Measurements from ENCODE around the gene ZCCHC4.

ZCCHC4 gene

DNA sequence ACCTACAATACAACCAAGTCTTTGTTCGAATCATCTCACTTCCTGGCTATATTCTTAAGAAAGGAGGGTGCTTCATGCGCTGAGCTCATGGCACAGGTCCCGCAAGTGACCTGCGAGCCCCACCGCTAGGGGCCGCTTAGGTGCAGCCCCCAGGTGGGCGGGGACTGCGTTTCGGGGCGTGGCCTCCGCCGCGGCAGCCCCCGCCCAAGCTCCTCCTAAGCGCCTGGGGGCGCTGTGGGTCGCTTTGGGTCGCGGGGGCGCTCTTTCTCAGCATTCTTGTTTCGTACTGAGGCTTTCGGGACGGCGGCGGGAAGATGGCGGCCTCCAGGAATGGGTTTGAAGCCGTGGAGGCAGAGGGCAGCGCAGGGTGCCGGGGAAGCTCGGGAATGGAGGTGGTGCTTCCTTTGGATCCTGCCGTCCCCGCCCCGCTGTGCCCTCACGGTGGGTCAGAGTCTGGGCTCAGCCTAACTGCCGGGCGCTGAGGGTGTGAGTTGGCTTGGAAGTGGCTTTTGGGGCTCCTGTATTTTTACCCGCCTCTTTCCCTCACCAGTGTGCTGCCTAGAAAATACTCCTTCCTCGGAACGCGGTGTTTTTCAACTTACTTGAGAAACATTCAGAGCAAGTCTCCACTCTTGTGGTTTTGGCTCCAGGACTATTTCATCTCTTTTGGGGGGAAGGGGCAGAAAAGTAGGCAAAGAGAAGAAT, at the start of gene ZCCHC4:
TSS of gene ZCCHC4 (plus strand) at position 279 of the 705 bp plus-strand sequence. CDS start at position 315, 36 bp downstream.
- DNase-seq = peak; percentile 57 to 90

- no peak for DNase-seq
Measured at GRCh38 chr4:25271866-25272265, 40.7 kb upstream of the ZCCHC4 start.

DNA sequence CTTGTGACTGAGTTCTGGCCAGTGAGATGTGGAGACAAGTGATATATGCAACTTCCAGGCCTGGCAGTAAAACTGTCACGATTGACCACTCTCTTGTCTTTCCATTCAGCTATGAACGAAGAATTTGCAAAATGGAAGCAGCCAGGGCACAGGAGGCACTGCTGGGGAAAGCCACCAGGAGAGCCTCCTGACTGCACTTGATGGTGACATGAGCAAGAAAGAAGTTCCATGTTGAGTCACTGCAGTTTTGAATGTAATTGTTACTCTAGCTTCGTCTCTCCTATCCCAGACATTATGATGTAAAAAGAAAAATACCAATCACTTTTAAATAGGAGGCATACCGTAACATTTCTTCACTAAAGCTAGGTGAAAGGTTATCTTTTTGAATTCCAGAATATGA, 32.4 kb upstream of the ZCCHC4 start:
- no peak for DNase-seq

DNA sequence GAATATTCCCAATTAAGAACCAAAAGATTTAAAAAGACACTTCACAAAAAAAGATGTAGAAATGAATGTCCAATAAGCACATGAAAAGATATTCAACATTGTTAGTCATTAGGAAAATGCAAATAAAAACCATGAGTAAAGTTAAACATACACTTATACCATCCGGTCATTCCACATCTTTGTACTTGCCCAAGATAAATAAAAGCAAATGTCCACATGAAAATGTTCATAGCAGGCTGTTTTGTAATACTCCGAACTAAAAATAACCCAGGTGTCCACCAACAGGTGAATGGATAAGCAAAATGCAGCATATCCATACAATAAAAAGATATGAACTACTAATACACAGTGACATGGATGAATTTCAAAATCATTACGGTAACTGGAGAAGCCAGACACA, 28.6 kb upstream of the ZCCHC4 start:
- DNase-seq = no peak

- DNase-seq = no peak
Measured at GRCh38 chr4:25284466-25284865, 28.1 kb upstream of the ZCCHC4 start.

- DNase-seq = no peak
Measured at GRCh38 chr4:25290490-25291067, 22.0 kb upstream of the ZCCHC4 start.

- DNase-seq = no peak
Measured at GRCh38 chr4:25291158-25291733, 21.3 kb upstream of the ZCCHC4 start.

DNA sequence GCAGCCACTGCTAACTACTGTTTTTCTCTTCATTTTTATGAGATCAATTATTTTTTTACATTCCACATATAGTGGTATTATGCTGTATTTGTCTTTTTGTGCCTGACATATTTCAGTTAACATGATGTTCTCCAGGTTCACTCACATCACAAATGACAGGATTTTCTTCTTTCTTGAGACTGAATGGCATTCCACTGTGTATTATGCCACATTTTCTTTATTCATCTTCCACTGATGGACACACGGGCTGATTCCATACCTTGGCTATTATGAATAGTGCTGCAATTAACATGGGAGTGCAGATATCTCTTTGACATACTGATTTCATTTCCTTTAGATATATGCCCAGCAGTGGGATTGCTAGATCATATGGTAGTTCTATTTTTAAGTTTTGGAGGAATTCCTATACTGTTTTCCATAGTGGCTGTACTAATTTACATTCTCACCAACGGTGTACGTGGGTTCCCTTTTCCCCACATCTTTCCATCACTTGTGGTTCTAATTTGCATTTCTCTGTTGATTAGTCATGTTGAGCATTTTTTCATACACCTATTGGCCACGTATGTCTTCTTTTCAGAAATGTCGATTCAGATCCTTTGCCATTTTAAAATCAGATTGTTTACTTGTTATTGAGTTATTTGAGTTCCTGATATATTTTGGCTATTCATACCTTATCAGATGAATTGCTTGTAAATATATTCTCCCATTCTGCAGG, 14.9 kb upstream of the ZCCHC4 start:
- peak in 1 of 2 experiments; percentile 3 for DNase-seq

DNA sequence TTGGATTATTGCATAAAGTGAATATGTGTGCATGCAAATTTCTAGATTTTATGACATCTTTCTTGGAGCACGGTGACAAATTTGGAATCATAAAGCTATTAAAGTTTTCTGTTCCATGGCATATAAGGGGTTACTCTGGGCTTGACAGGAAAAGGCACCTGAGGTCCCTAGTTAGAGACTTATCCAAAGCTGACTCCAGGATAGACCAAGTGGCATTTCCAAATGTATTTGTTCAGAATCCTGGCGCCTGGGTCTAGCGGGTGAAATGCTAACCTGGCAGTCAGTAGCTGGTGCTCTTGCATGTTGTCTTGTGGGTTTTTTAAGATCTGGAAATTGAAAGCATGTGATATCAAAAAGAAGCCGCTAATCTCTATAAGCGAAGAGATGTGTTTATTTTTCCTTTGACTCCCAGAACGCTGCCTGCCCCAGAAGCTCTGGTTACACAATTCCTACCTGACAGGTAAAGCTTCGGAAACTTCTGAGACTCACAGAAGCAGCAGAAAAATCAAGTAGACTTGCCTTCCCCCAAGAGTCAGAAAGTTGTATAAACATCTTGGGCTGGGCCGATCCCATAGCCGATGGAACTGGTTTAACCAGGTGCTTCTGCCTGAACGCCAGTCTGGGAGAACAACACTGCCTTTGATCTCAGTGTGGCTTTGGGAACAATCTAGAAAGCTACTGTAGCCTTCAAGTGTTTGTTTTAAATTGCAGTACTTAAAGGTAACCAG, 12.9 kb upstream of the ZCCHC4 start:
- peak; percentile 54 to 63 for DNase-seq

- no peak for DNase-seq
Measured at GRCh38 chr4:25301471-25301870, 11.1 kb upstream of the ZCCHC4 start.

DNA sequence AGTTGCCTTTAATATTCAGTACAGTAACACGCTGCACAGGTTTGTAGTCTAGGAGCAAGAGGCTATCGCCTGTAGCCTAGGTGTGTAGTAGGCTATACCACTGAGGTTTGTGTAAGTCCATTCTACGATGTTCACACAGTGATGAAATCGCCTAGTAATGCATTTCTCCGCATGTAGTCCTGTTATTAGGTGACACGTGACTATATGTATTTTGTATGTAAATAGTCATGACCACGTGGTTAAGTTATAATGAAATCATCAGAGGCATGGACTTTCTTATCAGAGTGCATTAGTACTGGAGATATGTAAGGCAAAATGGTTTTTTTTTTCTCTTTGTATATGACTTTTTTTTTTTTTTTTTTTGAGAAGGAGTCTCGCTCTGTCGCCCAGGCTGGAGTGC, 9.9 kb upstream of the ZCCHC4 start:
- no peak for DNase-seq

- DNase-seq = no peak
Measured at GRCh38 chr4:25303578-25303977, 9.0 kb upstream of the ZCCHC4 start.

GRCh38 chr4:25306518-25307057, 6.0 kb upstream of the ZCCHC4 start:
- DNase-seq = no peak

GRCh38 chr4:25307596-25307995, 5.0 kb upstream of the ZCCHC4 start:
- no peak for DNase-seq

GRCh38 chr4:25308306-25308705, 4.3 kb upstream of the ZCCHC4 start:
- DNase-seq = no peak

- DNase-seq = no peak
Measured at GRCh38 chr4:25308761-25309160, 3.8 kb upstream of the ZCCHC4 start.

DNA sequence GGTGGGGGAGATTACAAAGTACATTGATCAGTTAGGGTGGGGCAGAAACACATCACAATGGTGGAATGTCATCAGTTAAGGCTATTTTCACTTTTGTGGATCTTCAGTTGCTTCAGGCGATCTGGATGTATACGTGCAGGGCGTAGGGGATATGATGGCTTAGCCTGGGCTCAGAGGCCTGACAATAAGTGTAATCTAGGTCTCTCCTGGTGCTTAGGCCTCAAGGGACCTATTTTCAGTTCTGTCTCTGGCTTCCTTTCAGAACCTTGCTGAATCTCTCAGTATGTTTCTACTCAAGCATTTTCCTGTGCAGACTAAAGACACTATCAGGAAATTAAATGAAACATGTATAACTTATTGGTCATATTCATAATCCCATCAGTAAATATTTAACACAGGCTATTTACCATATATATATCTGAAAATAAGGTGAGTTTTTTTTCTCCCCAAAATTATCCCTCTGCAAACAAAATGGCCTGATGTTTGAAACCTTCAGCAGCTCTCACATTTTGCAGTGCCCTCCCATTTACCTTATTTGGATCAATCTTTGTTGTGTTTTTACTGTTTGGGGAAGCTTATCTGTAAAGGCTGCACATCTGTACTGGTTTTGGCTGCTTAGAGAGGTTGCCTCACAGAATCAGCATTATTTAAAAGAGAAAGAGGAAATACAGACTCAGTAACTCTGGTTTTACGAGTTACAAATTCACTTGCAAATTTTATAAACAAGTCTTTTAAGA, 2.3 kb upstream of the ZCCHC4 start:
- no peak for DNase-seq

DNA sequence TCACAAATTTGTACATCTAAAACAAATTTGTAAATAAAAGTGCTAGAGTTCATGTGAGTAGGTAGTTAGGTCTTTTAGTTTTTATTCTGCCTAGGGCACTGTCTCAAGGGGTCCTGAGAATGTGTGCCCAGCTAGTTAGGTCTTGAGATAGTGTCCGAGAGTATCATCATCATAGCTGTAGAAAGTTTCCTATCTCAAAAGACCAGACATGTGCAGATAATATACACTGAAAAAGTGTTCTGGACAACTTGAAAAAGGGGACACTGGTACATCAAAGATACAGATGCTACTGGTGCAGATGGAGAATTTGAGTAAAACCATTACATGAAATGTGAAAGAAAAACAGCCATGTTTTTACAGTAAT, 1.8 kb upstream of the ZCCHC4 start:
- no peak for DNase-seq

- peak in 1 of 2 experiments; percentile 35 for DNase-seq
Measured at GRCh38 chr4:25313201-25313895, 774 bp downstream of the ZCCHC4 start.

DNA sequence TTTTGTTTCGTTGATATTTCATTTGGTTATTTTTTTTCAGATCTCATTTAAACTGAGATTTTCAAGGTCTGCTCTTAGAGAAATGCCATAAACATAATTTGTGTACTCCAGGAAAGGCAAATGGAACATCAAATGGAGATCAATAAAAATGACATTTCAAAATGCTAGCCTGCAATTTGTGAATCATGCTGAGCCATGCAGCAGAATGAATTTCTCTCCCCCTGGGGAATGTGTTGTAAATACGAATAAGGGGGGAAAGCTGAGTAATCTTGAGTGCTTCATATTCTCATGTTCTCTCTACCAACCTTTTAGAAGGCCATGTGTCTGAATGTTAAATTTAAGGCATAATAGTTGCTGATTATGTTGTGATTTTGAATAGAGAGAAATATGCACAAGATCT, 7.8 kb downstream of the ZCCHC4 start:
- no peak for DNase-seq

DNA sequence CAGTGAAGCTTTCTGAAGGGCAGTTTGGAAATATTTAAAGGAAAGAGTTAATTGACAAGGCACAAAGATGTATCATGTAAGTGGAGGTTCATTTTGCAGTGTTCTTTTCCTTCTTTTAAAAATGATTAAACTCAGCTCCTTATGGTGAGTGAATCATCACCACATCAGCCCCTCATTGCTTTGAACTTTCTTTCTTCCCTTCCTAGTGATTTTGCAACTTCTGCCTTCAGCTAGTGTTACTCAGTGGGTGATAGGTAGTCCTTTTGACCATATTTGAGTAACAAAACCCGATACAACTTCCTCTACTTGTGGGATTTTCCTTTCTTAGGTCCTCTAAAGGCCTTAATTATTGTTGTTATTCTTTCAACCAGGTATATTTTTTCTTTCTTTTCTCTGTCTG, 8.2 kb downstream of the ZCCHC4 start:
- no peak for DNase-seq

DNA sequence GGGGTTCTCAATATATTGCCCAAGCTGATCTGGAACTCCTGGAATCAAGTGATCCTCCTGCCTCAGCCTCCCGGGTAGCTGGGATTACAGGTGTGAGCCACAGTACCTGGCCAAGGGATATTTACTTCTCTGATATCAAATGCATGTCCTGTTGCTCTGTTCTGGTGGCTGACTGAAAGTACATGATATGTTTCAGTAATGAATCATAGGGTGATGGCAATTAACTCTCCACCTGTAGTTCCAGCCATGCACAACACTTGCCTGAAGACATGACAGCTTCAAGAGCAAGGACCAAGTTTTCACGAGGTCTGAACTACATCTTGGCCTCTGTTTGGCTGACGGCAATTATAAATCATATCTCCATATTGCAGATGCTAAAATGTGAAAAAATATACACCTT, 9.1 kb downstream of the ZCCHC4 start:
- no peak for DNase-seq

Data from NCI-H526 (cell line).